ENCODE measurements around the gene SAMD10. TPM values are rescaled to one million over a fixed set of nuclear protein-coding genes. Genes with fewer than 3 reads are reported as not detected.
"Not testable (repeated sequence)": the region's sequence is repeated elsewhere in the genome, so short reads cannot be mapped to it uniquely, and the experiment has no call there.

The SAMD10 gene
- total and polyA plus RNA-seq, 12 donors, result 3.4 to 8.8 (median 4.0) TPM

DNA sequence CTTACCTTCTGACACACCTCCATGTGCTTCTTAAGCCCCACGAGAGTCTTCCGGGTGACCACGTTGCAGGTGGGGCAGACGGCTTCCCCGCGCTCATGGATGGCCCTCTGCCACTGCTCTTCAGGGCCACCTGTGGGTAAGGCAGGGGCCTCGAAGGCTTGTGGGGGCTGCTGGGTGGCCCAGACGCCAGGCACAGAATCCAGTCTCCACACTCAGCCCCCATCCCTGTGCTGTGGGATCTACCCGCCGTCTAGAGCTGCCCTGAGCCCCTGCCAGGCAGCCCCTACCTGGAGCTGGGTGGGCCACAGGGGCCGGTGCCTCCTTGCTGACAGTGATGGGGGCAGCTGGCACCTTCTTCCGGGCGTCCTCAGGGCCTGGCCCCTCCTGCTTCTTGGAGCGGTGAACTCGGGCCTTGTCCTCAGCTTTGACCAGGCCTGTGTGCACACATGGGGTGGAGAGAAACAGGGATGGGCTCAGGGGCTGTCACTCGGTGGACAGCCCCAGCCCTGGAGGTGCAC is 15.6 kb downstream of the SAMD10 start:
- peaks cover 0 to 75% (median 24%) of the 10 kb centered on the region in 9 donors for H3K36me3 ChIP-seq
- TF ChIP-seq, protein P1, sequence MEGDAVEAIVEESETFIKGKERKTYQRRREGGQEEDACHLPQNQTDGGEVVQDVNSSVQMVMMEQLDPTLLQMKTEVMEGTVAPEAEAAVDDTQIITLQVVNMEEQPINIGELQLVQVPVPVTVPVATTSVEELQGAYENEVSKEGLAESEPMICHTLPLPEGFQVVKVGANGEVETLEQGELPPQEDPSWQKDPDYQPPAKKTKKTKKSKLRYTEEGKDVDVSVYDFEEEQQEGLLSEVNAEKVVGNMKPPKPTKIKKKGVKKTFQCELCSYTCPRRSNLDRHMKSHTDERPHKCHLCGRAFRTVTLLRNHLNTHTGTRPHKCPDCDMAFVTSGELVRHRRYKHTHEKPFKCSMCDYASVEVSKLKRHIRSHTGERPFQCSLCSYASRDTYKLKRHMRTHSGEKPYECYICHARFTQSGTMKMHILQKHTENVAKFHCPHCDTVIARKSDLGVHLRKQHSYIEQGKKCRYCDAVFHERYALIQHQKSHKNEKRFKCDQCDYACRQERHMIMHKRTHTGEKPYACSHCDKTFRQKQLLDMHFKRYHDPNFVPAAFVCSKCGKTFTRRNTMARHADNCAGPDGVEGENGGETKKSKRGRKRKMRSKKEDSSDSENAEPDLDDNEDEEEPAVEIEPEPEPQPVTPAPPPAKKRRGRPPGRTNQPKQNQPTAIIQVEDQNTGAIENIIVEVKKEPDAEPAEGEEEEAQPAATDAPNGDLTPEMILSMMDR (IDR thresholded peaks at IDR 0.05), result no peak
- intact Hi-C loops (cut with DNase I), result no loop called here

DNA sequence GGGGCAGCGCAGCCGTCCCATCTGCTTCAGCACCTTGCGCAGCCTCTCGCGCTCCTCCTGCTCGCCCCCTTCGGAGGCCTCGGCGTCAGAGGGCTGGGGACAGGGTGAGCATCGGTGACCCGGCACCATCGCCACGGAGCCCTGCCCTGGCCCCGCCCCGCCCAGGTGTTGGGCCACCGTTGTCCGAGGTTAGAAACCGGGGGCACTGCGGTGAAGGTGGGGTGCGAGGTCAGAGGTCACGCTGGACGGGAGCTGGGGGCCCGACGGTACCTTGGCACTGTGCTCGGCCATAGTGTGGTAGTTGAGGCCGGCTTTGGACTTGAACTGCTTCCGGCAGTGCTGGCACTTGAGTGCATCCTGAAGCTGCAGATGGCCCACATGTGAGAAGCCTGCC is 16.1 kb downstream of the SAMD10 start:
- WGBS, 2 donors, result 90 to 96% methylated on average over 27 of the region's 27 CpGs
- H3K27ac ChIP-seq, result no peak overlapping the region
- no peak overlapping the region for H3K4me3 ChIP-seq
- H3K36me3 ChIP-seq, result peaks cover 0 to 78% (median 24%) of the 10 kb centered on the region in 9 donors
- no peaks in the 10 kb centered on the region for H3K27me3 ChIP-seq
- TF ChIP-seq, protein P1 (IDR thresholded peaks at IDR 0.05), result no peak
- no peaks in the 10 kb centered on the region for H3K9me3 ChIP-seq
- DNase-seq, result peak in 1 of 2 donors; percentile 10
- intact Hi-C loops (cut with DNase I), result no loop called here
- peaks cover 1 to 9% (median 3%) of the 10 kb centered on the region in 9 donors for H3K4me1 ChIP-seq
- no peak for ATAC-seq

More for the DNA sequence above, 15.6 kb downstream of the SAMD10 start:
- peak in 1 of 8 donors; percentile 2 for ATAC-seq
- Histone ChIP-seq H3K27me3 (no peaks in the 10 kb centered on the region), H3K9me3 (no peaks in the 10 kb centered on the region), H3K4me3 (no peak overlapping the region), H3K4me1 (peaks cover 6 to 14% (median 8%) of the 10 kb centered on the region in 9 donors), H3K27ac (no peak overlapping the region)
- DNase-seq, result no peak
- WGBS, 2 donors, result 94 to 95% methylated on average over 16 of the region's 16 CpGs

DNA sequence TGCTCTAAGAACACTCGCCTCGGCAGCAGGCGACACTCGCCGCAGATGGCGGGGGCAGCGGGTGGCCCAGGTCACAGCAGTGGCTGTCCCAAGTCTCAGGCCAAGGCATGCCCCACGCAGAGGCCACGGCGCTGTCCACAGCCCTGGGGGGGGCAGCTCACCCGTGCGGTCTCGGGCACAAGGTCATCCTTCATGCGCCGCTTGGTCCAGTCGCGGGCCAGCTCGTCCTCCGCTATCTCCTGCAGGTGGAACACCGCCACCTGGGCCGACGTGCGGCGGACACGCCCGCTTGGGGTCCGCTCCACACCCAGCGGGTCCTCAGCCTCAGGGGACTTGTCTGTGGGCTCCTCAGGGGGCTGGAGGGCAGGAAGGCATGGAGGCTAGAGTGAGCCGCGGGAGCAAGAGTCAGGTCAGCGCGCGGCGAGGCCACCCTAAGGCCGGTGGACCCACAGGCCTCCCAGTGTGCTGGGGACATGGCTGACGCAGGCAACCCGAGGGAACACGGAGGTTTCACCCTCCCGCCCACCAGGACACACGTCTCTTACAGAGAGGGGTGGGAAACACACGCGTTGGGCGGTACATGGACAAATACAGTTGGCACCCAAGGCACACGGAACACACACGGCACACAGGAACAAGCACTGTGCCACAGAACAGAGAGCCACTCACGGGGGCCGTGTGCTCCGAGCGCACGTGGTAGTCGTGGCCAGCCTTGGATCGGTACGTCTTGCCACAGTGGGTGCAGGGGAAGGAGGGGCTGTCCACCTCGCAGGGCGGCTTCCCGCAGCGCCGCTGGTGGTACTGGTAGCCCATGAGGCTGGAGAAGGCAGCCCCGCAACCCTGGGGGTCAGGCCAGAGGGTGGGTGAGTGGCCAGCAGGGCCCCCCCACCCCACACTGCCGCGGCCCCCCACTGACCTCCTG is 16.8 kb downstream of the SAMD10 start:
- Histone ChIP-seq H3K36me3 (peaks cover 0 to 73% (median 24%) of the 10 kb centered on the region in 9 donors), H3K4me3 (no peak overlapping the region), H3K27me3 (no peaks in the 10 kb centered on the region), H3K27ac (no peak overlapping the region), H3K4me1 (peaks cover 0 to 8% (median 3%) of the 10 kb centered on the region in 9 donors), H3K9me3 (no peaks in the 10 kb centered on the region)
- 95 to 96% methylated on average over 61 of the region's 61 CpGs for WGBS, 2 donors
- intact Hi-C loops (cut with DNase I), result no loop called here
- ATAC-seq (peak in 1 of 8 donors; percentile 9), DNase-seq (peak in 1 of 2 donors; percentile 14)
- TF ChIP-seq, protein P1 (IDR thresholded peaks at IDR 0.05), result no peak

DNA sequence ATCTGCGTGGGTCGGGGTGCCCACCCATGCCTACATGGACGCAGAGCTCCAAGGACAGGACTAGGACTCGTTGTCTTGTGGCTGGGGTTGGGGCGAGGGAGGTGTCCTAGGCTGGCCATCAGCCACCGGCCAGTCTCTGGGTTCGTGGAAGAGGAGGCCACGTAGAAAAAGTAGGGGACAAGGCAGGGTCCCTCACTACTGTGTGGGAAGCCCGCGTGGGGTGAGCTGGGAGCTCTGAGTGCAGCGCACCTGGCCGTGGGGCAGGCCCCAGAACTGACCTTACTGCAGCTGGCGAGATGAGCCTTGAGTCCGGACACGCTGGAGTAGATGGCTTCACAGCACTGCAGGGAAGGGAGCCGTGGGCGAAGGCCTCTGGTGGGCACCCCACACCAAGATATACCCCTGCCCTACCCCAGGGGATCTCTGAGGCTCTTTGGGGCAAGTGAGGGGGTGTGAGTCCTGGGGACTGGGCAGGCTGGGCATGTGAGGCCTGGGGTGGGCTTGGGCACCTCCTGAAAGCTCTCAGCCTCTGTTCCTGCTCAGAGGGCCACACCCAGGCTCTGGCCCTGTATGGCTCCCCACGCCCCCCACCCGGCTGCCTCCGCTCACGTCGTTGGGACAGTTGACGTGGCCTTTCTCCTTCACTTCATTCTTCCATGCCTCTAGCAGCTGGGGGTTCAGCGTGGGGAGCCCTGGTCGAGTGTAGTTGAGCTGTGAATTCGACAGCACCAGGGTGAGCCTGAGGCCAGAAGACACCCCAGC is 17.6 kb downstream of the SAMD10 start:
- Histone ChIP-seq H3K9me3 (no peaks in the 10 kb centered on the region), H3K27me3 (no peaks in the 10 kb centered on the region), H3K36me3 (peaks cover 0 to 65% (median 24%) of the 10 kb centered on the region in 9 donors), H3K4me1 (peaks cover 3 to 15% (median 11%) of the 10 kb centered on the region in 9 donors), H3K4me3 (no peak overlapping the region), H3K27ac (no peak overlapping the region)
- ATAC-seq (no peak), DNase-seq (no peak)
- TF ChIP-seq, protein P1 (IDR thresholded peaks at IDR 0.05), result no peak
- intact Hi-C loops (cut with DNase I), result no loop called here
- 91 to 93% methylated on average over 26 of the region's 26 CpGs for WGBS, 2 donors

DNA sequence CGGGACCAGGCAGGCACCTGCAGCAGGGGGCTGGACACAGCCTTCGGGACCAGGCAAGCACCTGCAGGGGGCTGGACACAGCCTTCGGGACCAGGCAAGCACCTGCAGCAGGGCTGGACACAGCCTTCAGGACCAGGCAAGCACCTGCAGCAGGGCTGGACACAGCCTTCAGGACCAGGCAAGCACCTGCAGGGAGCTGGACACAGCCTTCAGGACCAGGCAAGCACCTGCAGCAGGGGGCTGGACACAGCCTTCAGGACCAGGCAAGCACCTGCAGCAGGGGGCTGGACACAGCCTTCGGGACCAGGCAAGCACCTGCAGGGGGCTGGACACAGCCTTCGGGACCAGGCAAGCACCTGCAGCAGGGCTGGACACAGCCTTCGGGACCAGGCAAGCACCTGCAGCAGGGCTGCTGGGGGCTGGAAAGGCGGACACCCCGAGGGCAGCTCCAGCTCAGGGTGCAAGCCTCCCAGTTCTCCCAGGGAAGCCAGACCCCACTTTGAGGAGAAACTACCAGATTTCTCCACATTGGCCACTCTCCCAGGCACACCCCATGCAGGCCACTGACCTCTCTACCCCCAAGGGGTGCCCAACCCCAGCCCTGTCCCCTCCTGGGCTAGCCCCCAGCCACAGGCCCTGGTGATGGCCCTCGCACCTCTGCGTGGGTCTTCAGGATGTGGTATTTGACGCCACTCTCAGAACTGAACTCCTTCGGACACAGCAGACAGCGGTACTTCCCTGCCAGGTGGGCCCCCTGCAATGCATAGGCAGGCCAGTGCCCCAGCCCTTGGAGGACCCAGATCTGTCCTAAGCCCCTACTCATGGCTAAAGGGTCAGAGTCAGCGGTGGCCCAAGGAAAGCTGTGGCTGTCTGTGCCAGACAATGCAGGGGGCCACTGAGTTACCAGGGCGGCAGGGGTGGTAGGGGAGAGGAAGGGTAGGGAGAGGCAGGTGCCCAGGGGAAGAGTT is 18.5 kb downstream of the SAMD10 start:
- peak in 1 of 2 donors; percentile 4 for DNase-seq
- peaks cover 0 to 56% (median 19%) of the 10 kb centered on the region in 9 donors for H3K36me3 ChIP-seq
- H3K4me3 ChIP-seq; H3K27me3 ChIP-seq; H3K9me3 ChIP-seq; intact Hi-C loops (cut with DNase I); ATAC-seq; H3K27ac ChIP-seq: not testable (repeated sequence)
- peaks cover 5 to 18% (median 14%) of the 10 kb centered on the region in 9 donors for H3K4me1 ChIP-seq
- WGBS, 2 donors, result 93 to 95% methylated on average over 15 of the region's 15 CpGs

Measured in heart right ventricle (tissue), 16 donors.